HG03196 (cell line): ENCODE data around the gene MYOF.
"Not testable (repeated sequence)": the region's sequence is repeated elsewhere in the genome, so short reads cannot be mapped to it uniquely, and the experiment has no call there.

ENCODE experiments used
- ATAC-seq: cut with Tn5 transposase; IDR thresholded peaks from one replicate; pipeline ENCODE4 v1.9.1; 2021; ENCODE audit not compliant: unreplicated experiment

The MYOF gene

DNA sequence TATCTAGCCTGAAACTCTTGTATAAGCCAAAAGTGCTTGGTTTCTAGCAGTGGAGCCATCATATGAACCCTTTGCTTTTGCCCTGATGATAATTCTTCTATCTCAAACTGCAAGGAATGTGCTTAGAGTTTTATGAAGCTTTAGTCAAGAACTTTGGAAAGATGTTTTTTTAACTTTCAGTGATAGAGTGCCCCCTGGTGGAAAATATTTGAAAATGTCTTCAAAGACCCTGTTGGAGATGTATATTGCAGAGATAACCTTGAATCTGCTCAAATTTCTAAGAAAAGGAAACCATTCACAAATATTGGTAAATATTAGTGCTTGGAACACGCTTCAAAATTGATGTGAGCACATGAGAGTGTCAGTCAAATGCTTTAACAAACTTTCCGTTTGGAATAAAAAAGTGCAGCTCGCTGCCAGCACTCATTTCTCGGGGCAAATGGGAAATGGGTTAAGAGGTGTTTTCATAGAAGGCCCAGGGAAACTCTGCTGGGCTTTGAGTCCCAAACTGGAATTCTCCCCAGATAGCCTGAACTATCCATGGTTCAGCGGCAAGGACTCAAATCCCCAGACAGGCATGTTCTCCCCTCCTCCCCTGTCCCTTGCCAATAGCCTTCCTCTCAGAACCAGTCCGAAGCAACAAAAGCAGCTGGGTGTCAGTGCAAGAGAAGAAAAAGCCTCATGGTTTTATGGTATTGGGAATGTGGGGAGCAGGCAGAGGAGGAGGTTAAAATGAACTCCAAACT, 129.3 kb downstream of the MYOF start:
- no peak for ATAC-seq

DNA sequence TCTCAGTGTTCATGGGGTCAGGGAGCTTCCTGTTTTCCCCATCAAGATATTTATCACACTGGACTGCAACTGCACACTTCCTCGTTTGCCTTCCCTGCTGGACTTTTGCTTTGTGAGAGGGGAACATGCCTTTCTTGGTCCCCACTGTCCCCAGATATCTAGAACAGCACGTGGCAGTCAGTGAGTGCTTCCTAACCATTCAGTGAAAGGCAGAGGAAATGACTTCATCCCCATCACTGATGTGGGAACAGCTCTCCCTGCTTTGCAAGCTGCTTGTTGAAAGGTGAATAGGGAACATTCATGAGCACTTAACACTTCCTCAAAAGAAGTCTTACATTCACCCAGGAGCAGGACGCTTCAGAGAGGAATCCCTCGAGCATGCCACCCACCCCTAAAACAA, 135.4 kb downstream of the MYOF start:
- no peak for ATAC-seq

DNA sequence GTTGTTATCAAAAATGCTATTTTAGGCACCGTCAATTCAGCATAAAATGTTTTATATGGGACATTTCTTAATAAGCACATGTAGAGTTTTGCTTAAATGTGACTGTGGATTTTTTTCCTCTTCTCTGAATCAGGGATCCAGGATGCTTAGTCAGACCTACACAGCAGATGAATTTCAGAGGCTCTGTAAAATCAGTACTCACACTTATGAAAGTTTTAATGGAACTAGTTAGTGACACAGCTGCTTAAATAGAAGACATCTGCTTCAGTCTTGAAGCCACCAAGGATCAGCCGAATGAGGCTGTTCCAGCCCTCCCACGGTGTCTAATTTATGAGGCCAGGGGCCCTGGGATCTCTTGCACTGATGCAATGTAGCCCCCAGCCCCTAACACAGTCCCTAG, 136.0 kb downstream of the MYOF start:
- ATAC-seq: no peak

DNA sequence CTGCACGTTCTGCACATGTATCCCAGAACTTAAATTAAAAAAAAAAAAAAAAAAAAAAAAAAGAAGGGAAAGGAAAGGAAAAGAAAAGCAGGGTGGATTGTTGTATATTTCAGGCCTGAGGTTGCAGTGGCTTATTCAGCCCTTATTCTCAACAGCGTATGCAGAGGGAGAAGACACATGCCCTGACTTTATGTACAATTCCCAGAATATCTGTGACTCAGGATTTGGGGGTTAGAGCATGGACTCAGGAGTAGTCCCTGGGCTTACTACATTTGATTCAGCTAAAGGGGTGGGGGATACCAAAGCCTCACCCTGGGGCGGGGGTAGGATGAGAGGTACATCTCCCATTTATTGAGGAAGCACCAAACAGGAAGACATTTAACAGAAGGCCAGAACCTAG, 137.4 kb downstream of the MYOF start:
- no peak for ATAC-seq

DNA sequence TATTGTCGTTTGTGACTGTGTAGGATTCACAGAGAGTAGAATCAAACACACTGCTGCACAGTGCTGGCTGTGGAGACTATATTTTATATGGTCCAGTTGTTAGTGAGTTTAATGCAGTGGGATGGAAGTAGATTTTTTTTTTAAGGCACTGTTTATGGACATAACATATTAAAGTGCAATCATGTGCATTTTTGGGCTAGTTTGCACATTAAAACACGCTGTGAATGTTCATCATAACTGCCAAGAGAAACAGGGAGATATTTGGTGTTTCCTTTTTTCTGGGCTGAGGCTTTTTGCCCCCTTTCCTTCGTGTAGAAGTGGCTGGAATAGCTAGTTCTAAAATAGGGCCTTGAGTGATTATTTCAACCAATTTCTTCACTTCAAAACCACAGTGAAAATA, 139.2 kb downstream of the MYOF start:
- ATAC-seq: no peak

DNA sequence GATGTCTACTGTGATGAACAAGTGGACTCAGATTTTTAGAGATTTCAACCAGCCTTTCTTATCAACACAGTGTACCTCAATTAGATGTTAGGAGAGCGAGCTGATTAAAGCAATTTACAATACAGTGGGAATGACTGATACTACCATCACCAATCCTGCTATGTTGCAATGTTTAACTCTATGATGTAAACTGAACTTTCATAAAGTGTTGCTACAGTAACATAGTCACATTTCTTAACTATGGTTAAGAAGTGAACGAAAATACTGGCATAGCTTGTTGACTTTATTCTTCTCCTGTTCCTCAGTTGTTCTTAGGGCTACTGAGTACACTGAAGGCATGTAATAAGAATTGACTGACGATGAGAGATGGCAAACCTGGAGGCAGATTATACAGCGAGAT, 139.8 kb downstream of the MYOF start:
- no peak for ATAC-seq

DNA sequence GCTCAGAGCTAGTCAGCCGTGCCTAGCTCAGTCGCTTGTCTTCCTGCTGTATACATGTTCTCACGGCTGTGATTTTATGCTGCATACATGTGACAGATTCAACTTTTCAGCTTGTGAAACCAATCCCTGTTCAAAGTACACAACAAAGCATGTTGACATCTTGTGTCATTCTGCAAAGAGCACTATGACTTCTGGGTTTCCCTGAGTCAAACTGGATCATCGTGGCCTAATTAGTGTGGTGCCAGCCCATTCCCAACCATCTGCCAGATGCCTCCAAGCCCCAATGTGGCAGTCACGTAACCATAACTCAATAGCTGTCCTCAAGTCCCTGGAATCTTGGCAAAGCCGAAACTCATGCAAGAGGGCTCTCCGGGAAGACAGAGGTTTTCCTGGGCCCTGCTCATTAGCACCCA, 144.8 kb downstream of the MYOF start:
- ATAC-seq: no peak

DNA sequence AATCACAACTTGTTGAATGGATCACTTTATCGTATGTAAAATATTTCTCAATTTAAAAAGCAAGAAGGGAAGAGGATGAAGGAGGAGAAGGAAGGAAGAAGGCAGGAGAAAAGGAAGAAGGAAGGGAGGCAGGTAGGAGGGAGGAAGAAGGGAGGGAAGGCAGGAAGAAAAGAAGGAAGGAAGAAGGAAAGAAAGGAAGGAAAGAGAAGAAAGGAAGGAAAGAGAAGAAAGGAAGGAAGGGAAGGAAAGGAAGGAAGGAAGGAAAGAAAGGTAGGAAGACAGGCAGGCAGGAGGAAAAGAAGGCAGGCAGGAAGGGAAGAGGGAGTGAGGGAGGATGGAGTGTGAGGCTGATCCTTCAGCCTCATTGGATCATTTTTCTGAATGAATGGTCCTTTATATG, 145.5 kb downstream of the MYOF start:
- ATAC-seq: no peak

DNA sequence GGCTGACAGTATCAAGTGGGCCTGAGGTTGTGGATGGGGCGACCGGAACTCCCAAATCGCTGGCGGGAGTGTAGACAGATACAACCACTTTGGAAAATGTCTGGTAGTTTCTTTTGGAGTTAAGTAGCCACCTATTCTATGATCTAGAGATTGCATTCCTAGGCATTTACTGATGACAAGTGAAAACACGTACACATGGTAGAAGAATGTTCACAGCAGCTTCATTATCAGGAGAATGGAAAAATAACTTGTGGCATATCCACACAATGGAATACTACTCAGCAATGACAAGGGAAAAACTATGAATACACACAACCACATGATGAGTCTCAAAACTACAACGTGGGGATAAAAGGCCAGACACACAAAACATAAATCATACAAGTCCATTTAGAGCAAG, 146.0 kb downstream of the MYOF start:
- ATAC-seq: no peak

DNA sequence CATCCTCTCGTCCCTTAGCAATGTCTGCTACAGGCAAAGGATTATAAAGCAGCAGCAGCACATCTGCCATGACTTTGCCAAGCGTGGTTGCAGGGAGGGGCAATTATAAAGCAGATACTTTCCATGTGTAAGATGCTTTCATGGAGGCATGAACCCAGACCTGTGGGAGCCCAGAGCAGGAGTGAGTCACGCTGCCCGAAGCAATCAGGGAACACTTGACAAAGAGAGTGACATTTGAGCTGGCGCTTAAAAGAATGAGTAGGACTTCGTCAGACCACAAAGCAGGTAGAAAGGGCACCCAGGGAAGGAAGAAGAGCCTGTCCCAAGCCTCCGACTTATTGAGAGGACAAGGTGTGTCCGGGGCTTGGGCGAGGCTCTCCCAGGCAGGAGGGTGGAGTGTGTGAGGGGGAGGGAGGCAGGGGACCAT, 147.2 kb downstream of the MYOF start:
- ATAC-seq: no peak

DNA sequence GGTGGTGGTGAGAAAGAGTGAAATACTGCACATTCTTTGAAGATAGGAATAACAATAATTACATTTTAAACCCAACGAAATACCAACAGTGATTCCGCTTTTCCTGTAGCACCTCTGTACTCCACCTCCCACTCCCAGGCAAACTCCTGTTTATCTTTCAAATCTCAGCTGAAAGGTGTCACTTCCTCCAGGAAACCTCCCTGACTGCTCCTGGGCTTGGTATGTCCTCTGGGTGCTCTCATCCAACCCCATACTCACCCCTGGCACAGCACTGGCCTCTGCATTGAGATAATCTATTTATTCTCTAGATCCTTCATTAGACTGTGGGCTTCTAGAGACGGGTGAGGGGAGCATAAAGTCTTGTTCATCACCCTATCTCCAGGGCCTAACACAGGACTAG, 148.0 kb downstream of the MYOF start:
- ATAC-seq: no peak

DNA sequence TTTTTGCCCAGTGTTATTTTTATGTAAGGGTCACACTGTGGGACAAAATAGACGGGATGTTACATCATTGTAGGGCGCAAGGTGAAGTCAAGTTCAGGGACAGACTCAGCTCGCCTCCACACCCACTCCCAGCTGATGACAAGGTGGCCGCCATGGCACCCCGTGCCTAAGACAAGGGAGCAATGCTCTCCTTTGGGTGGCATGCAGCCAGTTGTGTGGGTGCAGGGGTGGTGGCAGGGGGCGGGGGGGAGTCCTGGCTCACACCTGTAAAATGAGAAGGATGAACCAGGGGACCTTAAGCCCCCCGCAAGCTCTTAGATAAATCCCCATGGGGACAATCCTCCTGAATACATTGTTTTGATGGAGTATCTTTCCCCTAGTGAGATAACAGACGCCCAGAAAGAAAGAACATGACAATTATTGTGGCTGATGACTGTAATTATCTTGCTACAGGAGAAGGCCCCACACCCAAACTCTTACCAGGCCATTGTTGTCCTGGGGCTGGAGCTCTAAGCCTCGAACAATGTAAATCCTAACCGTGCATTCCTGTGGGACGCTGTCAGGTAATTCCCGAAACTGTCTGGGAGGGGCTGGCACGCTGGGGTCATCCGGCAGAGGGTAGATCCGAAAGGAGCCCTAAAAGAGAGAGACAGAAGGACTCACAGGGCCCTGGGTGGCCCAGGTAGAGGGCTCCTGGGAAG, 148.7 kb downstream of the MYOF start:
- ATAC-seq: no peak

DNA sequence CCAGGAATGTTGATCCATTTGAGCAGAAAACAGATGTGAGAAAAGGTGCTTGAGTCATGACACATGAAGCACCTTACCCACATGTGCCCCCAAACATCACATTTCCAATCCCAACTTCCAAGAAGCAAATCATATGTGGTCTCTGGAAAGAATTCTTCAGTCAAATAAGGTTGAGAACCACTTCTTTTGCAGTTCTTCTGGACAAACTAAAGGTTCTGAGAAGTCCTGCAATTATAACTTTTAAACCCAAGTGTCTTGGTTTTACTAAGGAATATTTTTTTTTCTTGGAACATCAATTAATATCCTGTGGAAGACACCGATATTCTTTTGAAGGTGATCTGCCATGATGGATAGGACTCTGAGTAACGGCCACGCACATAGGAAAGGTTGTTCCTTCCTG, 151.3 kb downstream of the MYOF start:
- ATAC-seq: no peak

DNA sequence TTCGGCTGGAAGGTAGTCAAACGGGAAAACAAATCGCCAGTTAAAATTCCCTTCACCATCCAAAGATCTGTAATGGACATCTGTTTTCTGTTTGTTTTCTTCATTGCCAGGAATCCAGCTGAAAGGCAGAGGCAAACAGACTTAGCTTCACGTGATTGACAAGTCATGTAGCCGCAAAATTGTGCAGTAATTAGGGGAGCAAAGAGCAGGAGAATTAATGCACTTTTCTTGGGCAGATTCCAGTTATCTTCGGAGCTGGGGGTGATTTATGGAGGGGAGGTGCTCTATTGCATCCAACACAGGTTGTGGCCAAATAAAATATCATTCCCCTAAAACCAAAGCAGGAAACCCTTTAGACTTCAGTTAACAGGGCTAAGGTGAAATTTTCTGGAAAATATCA, 162.2 kb downstream of the MYOF start:
- ATAC-seq: no peak

DNA sequence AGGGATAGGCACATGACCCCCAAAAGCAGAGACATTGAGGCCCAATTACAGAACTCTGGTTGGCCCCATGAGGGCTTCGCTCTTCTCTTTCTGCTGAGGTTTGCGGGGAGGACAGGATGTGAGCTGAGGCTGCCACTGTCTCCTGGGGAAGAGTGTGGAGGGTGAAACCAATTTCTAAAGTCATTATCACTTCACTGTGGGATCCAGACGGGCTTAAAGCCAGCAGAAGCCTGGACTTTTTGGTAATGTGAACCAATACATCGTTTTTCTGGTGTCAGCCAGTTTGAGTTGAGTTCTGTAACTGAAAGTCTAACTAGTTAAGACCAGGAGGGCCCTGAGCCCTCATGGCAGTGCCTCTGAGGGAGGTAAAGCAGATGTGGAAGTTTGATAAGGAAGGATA, 163.0 kb downstream of the MYOF start:
- ATAC-seq: no peak

DNA sequence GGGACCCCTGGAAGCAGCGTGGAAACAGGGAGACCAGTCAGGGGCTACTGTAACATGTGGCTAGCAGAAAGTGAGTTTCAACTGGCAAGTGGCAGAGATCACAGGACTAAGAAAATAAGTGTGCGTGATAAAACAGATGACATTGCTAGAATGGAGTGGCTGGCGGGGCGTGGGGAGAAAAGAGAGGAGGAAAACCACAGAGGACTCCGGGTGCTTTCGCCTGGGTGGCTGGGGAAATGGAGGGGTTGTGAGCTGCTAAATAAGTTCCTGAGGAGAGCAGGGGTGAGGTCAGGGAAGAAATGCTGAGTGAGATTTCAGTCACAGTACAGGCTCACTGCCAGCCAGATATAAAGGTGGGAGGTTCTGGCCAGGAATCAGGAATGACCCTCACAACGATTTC, 166.9 kb downstream of the MYOF start:
- ATAC-seq: no peak

DNA sequence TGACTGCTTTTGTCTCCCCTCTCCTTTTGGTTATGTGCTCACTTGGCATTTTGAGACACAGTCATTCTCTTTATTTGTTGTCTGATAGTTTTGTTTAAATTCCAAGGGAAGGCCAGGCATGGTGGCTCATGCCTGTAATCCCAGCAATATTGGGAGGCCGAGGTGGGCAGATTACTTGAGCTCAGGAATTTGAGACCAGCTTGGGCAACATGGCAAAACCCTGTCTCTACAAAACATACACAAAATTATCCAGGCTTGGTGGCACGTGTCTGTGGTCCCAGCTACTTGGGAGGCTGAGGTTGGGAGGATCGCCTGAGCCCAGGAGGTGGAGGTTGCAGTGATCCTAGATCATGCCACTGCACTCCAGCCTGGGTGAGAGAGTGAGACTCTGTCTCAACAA, 167.5 kb downstream of the MYOF start:
- not testable (repeated sequence) for ATAC-seq

DNA sequence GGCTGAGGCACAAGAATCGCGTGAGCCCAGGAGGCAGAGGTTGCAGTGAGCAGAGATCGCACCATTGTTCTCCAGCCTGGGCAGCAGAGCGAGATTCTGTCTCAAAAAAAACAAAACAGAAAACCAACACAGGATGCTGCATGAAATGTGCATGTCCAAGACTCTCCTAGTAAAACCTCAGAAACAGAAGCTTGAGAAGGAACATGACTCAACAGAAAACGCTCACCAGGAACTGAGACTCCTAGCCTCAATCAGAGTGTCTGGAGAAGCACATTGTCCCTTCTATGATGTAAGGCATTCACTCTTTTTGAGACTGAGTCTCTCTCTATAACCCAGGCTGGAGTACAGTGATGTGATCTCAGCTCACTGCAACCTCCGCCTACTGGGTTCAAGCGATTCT, 168.3 kb downstream of the MYOF start:
- ATAC-seq: no peak

DNA sequence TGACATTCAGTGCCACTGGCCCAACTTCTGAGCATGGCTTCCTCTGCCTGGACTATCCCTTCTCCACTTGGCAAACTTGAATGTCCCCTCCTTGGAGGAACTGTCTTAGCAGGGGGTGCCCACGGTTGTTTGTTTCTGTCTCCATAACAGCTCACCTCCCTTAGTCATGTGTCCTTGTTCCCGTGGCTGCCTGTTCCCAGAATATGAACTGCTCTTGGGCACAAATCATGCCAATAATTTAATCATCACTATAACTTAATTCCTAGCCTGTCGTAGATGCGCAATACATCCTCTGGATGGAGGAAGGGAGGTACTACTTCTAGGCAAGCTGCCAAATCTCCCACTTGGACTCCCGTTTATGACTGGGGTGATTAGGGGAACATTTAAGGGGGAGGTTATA, 173.1 kb downstream of the MYOF start:
- no peak for ATAC-seq

DNA sequence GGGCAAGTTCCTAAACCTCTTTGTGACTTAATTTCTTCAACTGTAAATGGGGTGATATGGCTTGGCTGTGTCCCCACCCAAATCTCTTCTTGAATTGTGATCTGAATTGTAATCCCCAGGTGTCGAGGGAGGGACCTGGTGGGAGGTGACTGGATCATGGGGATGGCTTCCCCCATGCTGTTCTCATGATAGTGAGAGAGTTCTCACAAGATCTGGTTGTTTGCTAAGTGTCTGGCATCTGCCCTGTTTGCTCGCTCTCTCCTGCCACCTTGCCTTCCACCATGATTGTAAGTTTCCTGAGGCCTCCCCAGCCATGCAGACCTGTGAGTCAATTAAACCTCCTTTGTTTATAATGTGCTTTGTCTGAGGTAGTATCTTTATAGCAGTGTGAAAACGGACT, 177.0 kb downstream of the MYOF start:
- no peak for ATAC-seq

DNA sequence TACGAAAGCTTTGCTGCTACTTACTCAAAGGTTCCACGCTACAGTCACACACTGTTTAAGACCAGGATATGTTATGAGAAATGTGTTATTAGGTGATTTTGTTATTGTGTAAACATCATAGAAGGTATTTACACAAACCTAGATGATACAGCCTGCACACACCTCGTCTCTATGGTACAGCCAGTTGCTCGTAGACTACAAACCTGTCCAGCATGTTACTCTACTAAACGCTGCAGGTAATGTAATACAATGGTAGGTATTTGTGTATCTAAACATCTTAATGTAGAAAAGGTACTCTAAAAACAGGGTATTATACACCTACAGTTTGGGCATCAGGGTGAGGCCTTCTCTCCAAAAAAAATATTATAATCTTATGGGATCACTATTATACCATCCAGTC, 181.2 kb downstream of the MYOF start:
- ATAC-seq: no peak

DNA sequence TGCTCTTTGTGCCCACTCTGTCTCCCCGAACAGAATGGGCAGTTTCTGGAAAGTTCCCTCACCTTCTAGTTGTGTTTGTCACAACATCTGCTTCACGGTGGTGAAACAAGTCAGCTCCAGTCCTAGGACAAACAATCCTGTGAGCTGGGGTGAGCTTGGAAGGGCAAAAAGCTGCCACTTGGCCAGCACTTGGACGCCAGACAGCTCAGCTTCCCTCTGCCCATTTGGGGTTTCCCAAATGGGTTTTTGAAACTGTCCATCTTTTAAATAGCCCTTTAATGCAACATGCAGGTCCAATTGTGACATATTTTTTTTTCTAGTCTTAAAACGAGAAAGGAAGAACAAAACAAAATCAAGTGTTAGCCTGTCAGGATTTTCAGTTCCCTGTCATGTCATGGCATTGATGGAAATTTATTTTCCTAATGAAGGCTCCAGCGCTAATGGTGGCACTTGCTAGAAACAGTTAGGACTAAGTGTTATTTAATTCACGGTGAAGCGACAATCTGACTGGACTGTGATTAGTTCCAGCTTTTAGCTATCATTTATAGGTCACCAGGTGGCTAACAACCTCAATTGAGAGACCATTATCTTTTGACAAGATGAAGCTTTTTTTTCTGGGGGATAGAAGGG, 181.7 kb downstream of the MYOF start:
- no peak for ATAC-seq
